IPS-NIHi7 (cell line): Measurements from ENCODE around the gene DDA1.
"Not testable (repeated sequence)": the region's sequence is repeated elsewhere in the genome, so short reads cannot be mapped to it uniquely, and the experiment has no call there.

ENCODE experiments used
- DNase-seq: peaks from one replicate; pipeline ENCODE4 v3.0.0; 2012; ENCODE audit warnings: mixed read lengths; ENCODE audit errors: extremely low spot score

Gene DDA1

DNA sequence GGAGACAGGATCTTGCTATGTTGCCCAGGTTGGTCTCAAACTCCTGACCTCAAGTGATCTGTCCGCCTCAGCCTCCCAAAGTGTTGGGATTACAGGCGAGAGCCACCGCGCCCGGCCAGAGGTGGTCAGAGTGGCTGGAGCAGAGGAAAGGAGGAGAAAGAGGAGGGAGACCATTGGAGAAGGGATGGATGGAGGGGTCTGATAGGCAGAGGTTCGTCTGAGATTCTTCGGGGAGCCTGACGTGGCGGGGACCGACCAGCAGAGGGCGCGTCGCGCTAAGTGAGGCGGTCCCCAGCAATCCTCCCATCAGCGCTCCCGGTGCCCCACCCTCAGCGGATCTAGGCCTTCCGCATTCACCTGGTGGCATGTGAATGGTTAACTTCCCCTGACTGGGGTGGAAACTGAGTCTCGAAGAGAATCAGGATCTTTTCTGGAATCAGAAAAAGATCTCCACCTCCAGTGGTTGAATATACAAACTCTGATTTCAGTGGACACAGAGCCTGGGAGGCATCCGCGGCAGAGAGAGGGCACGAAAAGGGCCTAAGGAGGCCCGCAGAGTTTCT lies 36.8 kb downstream of the DDA1 start:
- DNase-seq: peak; percentile 88

DNA sequence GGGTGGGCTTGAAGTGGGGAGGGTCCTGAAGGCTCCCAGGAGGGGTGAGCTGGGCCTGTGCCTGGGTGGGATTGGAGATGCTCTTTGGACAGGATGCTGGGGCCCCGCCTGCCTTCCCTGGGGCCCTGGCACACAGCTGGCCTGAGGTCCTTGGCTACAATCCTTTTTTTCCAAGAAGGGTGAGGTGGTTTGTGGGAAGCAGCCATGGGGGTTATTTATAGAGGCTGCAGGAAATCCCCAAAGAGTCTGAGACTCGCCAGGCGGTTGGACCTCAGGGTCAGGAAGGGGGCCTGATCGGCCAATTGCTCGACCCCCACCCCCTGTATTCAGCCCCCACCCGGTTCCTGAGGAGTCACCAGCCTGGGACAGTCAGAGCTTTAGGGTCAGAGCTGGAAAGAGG lies 38.0 kb downstream of the DDA1 start:
- no peak for DNase-seq

GRCh38 chr19:17347877-17348276 lies 38.5 kb downstream of the DDA1 start:
- DNase-seq: no peak

- peak; percentile 72 for DNase-seq
These were observed 39.3 kb downstream of the DDA1 start for GRCh38 chr19:17348700-17349099.

DNA sequence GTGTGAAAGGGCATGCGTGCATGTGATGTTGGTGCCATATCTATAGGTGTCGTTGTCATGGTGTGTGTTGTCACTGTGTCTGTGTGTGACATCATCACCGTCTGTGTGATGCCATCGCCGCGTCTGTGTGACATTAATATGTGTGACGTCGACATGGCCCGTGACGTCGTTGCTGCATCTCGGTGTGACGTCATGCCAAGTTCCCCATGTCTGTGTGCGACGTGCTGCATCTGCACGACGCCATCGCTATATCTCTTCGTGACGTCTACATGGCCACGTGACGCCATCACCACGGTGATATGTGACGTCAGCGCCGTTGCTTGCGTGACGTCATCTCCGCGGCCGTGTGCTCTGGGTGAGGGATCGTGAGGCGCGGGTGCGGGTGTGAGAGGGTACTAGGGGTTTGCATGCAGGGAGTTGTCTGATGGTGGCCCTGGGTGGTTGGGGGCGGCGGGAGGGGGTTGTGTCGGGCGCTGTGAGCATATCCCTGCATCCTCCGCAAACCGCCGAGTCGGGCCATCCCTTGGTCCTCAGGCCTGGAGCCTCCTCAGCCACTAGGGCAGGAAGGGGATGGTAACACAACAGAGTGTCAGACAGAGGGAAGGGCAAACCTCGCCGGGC lies 42.6 kb downstream of the DDA1 start:
- DNase-seq: no peak

GRCh38 chr19:17352608-17353280 lies 43.4 kb downstream of the DDA1 start:
- no peak for DNase-seq

DNA sequence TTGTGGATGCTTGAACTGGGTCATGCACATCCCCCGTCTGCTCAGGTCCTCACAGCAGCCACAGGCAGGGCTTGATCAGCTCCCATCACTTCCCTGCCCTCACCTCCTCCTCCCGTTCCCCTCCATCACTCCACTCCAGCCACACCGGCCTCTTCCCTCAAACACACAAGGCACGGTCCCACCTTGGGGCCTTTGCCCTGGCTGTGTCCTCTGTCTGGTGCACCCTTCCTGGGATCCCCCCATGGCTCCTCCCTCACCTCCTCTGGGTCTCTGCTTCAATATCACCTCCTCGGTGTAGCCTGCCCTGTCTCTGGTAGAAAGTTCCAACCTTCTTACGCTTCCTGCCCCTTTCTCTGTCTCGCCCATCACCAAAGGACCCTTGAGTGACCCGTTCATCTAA lies 44.0 kb downstream of the DDA1 start:
- DNase-seq: no peak

DNA sequence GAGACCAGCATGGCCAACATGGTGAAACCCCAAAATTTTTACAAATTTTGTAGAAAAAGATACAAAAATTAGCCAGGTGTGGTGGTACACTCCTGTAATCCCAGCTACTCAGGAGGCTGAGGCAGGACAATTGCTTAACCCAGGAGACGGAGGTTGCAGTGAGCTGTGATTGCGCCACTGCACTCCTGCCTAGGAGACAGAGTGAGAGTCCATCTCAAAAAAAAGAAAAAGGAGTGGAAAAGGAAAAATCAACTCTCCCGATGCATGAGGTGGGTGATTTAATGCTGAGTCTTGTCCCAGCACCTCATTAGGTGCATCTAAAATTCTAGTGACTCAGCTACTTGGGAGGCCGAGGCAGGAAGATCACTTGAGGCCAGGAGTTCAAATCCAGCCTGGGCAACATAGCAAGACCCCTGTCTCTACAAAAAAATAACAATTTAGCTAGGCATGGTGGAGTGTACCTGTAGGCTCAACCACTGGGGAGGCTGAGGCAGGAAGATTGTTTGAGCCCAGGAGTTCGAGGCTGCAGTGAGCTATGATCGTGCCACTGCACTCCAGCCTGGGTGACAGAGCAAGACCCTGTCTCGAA lies 47.8 kb downstream of the DDA1 start:
- no peak for DNase-seq

GRCh38 chr19:17357724-17358123 lies 48.4 kb downstream of the DDA1 start:
- no peak for DNase-seq

DNA sequence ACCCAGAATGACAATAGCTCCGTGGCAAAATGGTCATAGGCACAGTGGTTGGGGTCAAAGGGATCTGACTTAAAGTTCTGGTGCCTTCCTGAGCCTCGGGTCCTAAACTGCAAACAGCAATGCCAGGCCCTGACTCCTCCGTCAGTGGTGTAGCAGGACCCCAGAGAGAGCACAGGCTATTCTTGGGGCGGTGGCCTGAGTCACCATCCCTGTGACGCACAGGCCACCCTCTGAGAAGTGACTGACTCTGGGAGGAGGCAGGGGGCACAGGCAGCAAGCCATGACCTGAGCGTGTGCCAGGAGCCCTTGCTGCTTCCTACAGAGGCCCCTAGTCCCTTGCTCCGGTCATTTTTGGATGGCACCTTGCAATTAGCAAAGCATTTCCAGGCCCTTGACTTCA lies 49.0 kb downstream of the DDA1 start:
- no peak for DNase-seq

DNA sequence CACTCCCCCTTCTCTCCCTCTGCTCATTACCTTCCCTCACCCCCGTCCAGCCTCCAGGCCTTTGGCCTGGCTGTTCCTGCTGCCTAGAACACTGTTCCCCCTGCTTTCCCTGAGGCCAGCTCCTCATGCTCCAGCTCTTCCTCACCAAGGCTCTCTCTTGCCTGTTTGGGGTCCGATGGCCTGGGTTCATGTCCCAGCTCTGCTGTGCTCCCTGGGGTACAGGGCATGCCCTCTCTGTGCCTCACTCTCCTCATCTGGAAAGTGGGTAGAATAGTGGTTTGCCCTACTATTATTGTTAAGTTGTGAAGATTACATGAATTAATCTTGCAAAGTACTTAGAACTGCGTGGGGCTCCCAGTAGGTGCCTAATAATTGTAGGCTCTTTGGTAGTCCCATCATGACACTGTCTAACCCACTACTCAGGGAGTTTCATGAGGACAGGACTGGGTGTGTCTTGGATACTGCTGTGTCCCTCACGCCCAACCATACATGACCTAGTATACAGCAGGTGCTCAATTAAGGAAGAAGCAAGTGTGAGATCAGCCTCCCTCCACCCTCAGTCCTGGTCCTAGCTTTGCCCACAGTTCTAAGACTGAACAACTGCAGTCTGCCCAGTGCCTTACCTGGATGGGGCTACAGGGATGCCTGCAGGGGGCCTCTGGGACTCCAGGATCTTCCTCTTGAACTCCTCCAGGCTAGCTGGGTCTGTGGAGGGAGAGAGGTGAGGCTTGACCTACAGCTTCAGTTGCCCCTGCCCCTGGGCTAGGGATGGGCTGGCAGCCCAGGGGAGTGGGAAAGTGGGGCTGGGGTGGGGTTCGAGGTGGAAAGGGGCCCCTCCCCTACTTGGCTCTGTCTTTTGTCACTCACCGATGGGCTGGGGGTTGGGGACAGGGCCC lies 50.8 kb downstream of the DDA1 start:
- no peak for DNase-seq

- DNase-seq: not testable (repeated sequence)
These were observed 54.7 kb downstream of the DDA1 start for GRCh38 chr19:17363852-17364605.

GRCh38 chr19:17365361-17365760 lies 56.0 kb downstream of the DDA1 start:
- DNase-seq: no peak

DNA sequence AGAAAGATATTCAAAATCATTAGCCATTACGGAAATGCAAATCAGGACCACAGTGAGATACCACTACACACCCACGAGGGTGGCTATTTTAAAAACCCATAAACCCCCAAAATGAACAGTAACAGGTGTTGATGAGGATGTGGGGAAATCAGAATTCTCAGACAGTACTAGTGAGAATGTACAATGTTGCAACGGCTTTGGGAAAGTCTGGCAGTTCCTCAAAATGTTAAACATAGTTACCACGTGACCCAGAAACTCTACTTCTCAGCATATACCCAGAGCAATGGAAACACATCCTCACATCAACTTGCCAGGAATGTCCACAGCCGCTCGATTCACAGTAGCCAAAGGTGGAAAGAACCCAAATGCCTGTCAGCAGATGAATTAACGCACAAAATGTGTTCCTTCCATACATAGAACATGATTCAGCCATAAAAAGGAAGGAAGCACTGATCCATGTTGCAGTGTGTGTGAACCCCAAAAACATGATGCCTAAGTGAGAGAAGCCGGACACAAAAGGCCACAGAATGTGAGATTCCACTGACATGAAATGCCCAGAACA lies 60.7 kb downstream of the DDA1 start:
- no peak for DNase-seq
